OCI-LY3 (cell line): ENCODE measurements around the gene ADGRL2.

Experiments
- H2AFZ ChIP-seq: fragments of 200-600, 300-600 bp; shearing (Covaris generic); 2 replicates; pipeline ENCODE4 v1.6.0; 2014; ENCODE audit warnings: antibody characterized with exemption, low read depth, low read length
- H3K27ac ChIP-seq: fragments of 200-600, 300-600 bp; sonication (generic); 2 replicates; pipeline ENCODE4 v1.5.1; 2014; ENCODE audit warnings: mild to moderate bottlenecking, low read length, moderate library complexity, mixed read lengths
- H3K27me3 ChIP-seq: fragments of 200-600, 300-600 bp; sonication (generic); 2 replicates; pipeline ENCODE4 v1.6.1; 2014; ENCODE audit warnings: low read depth, low read length, mixed read lengths
- H3K36me3 ChIP-seq: fragments of 200-600, 300-600 bp; sonication (generic); replicated peaks from 2 replicates; pipeline ENCODE3; 2014; ENCODE audit warnings: low read depth, low read length, mixed read lengths
- H3K4me1 ChIP-seq: fragments of 300-600, 200-600 bp; sonication (generic); 2 replicates; pipeline ENCODE4 v1.6.1; 2014; ENCODE audit warnings: low read length, mixed read lengths
- H3K4me2 ChIP-seq: fragments of 200-600, 300-600 bp; sonication (generic); 2 replicates; pipeline ENCODE4 v1.6.1; 2014; ENCODE audit warnings: low read length, mixed read lengths
- H3K4me3 ChIP-seq: fragments of 300-600, 200-600 bp; sonication (generic); 2 replicates; pipeline ENCODE4 v1.5.1; 2014; ENCODE audit warnings: antibody characterized with exemption, mild to moderate bottlenecking, low read length, moderate library complexity
- H3K79me2 ChIP-seq: fragments of 300-600, 200-600 bp; shearing (Covaris generic); 2 replicates; pipeline ENCODE4 v1.6.1; 2014; ENCODE audit warnings: mild to moderate bottlenecking, low read length, mixed read lengths
- H3K9ac ChIP-seq: fragments of 300-600, 200-600 bp; shearing (Covaris generic); 2 replicates; pipeline ENCODE4 v1.6.0; 2014; ENCODE audit warnings: mild to moderate bottlenecking, low read length, moderate library complexity
- H3K9me3 ChIP-seq: fragments of 200-600, 300-600 bp; shearing (Covaris generic); 2 replicates; pipeline ENCODE4 v1.6.1; 2014; ENCODE audit warnings: low read length, mixed read lengths; ENCODE audit not compliant: insufficient read depth
- H4K20me1 ChIP-seq: fragments of 200-600, 300-600 bp; sonication (generic); 2 replicates; pipeline ENCODE4 v1.6.1; 2016; ENCODE audit warnings: low read length, mixed read lengths; ENCODE audit not compliant: insufficient read depth
- EZH2phosphoT487 ChIP-seq: fragments of 200-600 bp; shearing (Covaris generic); IDR thresholded peaks from 2 replicates; pipeline ENCODE4 v1.6.1; 2018; ENCODE audit warnings: antibody characterized with exemption, mixed run types, low read depth
- TF ChIP-seq, protein P1 (sequence below): fragments of 200-600, 300-600 bp; sonication (generic); IDR thresholded peaks from 2 replicates; pipeline ENCODE4 v1.5.1; 2014; ENCODE audit warnings: antibody characterized with exemption, low read length, low read depth

Gene ADGRL2

DNA sequence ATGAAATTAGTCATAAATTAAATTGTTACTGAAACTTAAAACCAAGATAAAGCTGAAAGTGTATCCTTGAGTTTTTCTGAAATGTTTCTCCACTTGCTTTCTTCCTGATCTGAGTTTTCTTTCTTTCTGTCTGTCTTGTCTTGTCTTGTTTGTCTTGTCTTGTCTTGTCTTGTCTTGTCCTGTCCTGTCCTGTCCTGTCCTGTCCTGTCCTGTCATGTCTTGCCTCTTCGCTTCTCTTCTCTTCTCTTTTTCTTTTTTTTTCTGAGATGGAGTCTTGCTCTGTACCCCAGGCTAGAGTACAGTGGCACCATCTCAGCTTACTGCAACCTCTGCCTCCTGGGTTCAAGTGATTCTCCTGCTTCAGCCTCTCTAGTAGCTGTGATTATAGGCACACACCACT, 73.7 kb downstream of the ADGRL2 start:
- Histone ChIP-seq H3K9ac (no peak overlapping the region), H3K36me3 (no peaks in the 10 kb centered on the region), H3K4me3 (no peak overlapping the region), H3K4me1 (no peaks in the 10 kb centered on the region), H3K4me2 (no peak overlapping the region), H2AFZ (no peak overlapping the region), H3K9me3 (no peaks in the 10 kb centered on the region), H3K27me3 (no peaks in the 10 kb centered on the region), H4K20me1 (no peaks in the 10 kb centered on the region), H3K79me2 (no peaks in the 10 kb centered on the region), H3K27ac (no peak overlapping the region)
- no peak for TF ChIP-seq EZH2phosphoT487
- TF ChIP-seq, protein P1, sequence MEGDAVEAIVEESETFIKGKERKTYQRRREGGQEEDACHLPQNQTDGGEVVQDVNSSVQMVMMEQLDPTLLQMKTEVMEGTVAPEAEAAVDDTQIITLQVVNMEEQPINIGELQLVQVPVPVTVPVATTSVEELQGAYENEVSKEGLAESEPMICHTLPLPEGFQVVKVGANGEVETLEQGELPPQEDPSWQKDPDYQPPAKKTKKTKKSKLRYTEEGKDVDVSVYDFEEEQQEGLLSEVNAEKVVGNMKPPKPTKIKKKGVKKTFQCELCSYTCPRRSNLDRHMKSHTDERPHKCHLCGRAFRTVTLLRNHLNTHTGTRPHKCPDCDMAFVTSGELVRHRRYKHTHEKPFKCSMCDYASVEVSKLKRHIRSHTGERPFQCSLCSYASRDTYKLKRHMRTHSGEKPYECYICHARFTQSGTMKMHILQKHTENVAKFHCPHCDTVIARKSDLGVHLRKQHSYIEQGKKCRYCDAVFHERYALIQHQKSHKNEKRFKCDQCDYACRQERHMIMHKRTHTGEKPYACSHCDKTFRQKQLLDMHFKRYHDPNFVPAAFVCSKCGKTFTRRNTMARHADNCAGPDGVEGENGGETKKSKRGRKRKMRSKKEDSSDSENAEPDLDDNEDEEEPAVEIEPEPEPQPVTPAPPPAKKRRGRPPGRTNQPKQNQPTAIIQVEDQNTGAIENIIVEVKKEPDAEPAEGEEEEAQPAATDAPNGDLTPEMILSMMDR, result no peak

DNA sequence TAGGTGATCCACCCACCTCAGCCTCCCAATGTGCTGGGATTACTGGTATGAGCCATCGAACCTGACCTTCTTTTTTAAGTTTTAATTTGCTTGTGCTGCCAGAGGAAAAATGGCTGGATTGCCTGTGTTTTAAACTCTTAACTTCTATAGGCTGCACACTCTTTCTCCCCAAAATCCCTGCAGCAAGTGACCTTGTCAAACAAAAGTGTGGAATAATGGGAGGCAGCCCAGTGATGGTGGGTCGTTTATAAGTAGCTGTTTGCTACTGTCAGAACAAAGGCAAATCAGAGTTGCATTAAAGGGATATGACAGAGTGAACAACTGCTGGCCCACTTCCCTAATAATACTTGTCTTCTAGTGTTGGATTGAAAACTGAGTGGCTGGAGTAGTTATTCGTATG, 74.2 kb downstream of the ADGRL2 start:
- Histone ChIP-seq H3K79me2 (no peaks in the 10 kb centered on the region), H3K9ac (no peak overlapping the region), H2AFZ (no peak overlapping the region), H3K9me3 (no peaks in the 10 kb centered on the region), H3K27ac (no peak overlapping the region), H3K4me2 (no peak overlapping the region), H4K20me1 (no peaks in the 10 kb centered on the region), H3K27me3 (no peaks in the 10 kb centered on the region), H3K4me3 (no peak overlapping the region), H3K36me3 (no peaks in the 10 kb centered on the region), H3K4me1 (no peaks in the 10 kb centered on the region)
- TF ChIP-seq EZH2phosphoT487, result no peak
- TF ChIP-seq, protein P1, result no peak

DNA sequence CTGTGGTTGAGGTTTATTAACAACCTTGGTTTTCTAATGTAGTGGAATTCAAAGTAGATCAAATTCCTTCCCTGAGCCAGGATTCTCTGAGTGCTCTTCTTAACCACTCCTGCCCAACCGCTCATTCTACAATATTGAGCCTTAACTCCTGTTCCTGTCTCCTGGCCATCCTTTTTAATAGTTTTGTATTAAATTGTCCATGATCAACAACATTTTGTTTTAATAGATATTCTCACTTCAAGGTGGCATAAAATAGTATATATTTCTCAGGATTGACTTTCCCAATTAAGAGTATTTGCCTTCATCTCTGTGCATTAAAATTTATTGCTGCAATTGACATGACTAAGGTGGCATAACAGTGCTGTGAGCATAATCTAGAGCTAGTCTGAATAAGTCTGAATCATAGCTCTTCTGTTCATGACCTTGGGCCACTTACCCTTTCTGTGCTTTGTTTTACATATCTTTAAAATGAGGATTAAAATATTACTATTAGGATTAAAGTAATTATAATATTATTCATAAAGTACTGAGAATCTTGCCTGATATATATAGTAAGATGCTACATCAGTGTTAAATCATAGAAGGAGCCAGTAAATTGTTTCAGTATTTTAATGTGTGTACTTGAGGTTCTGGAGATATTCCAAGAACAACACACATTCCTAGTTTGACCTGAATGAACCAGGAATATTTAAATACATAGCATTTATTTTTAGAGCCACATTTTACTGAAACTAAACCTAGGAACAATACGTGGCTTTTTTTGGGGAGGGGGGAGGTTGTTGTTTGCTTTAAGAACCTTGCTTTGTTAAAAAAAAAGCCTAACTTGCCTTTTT, 76.4 kb downstream of the ADGRL2 start:
- Histone ChIP-seq H2AFZ (no peak overlapping the region), H3K4me2 (no peak overlapping the region), H3K79me2 (no peaks in the 10 kb centered on the region), H3K4me3 (no peak overlapping the region), H4K20me1 (no peaks in the 10 kb centered on the region), H3K36me3 (no peaks in the 10 kb centered on the region), H3K27me3 (no peaks in the 10 kb centered on the region), H3K4me1 (no peaks in the 10 kb centered on the region), H3K27ac (no peak overlapping the region), H3K9me3 (no peaks in the 10 kb centered on the region), H3K9ac (no peak overlapping the region)
- TF ChIP-seq, protein P1, result no peak
- no peak for TF ChIP-seq EZH2phosphoT487

DNA sequence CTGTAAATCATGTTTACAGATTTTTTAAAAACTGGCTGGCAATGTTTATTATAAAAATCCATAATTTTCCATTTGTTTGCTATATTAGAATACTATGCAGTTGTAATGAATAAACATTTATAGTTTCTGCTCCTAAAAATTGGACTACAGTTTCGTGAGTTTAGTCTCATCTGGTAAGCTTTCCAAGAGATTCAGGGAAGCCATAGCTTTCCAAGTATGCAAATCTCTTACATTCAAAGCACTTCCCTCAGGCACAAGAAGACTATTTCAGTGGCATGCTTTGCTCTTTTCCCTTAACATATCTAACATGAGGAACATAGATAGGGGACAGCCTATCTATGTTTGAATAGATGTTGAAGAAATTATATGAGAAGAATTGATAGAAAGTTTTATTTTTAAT, 77.2 kb downstream of the ADGRL2 start:
- Histone ChIP-seq H3K4me1 (no peaks in the 10 kb centered on the region), H3K4me3 (no peak overlapping the region), H3K79me2 (no peaks in the 10 kb centered on the region), H3K36me3 (no peaks in the 10 kb centered on the region), H4K20me1 (no peaks in the 10 kb centered on the region), H3K9ac (no peak overlapping the region), H3K27ac (no peak overlapping the region), H3K9me3 (no peaks in the 10 kb centered on the region), H2AFZ (no peak overlapping the region), H3K4me2 (no peak overlapping the region), H3K27me3 (no peaks in the 10 kb centered on the region)
- no peak for TF ChIP-seq EZH2phosphoT487
- TF ChIP-seq, protein P1, result no peak
